PFSK-1 (cell line): ENCODE measurements around the gene IFNE.

Experiments
- FOXP2 ChIP-seq: optimal IDR thresholded peaks from 2 replicates; pipeline ENCODE3; 2011; ENCODE audit warnings: borderline replicate concordance, control low read depth, inconsistent platforms; ENCODE audit not compliant: insufficient read depth; ENCODE audit errors: extremely low read length, extremely low read depth
- POLR2AphosphoS5 ChIP-seq: IDR thresholded peaks from 2 replicates; pipeline ENCODE4 v1.6.1; 2012; ENCODE audit warnings: low read depth, mild to moderate bottlenecking, control low read depth, low read length, moderate library complexity
- SIN3A ChIP-seq: IDR thresholded peaks from 2 replicates; pipeline ENCODE4 v1.6.1; 2012; ENCODE audit warnings: mild to moderate bottlenecking, low read length, moderate library complexity, borderline replicate concordance; ENCODE audit not compliant: insufficient read depth
- TAF1 ChIP-seq: IDR thresholded peaks from 2 replicates; pipeline ENCODE4 v1.6.1; 2012; ENCODE audit warnings: low read length, control low read depth, borderline replicate concordance; ENCODE audit not compliant: insufficient read depth
- TF ChIP-seq, protein P1 (sequence below), 2 experiments: IDR thresholded peaks; 2 replicates each; pipeline versions ENCODE4 v1.6.1 to v1.8.0; 2011 to 2012; ENCODE audit warnings: low read depth in 2 of 2, low read length in 2 of 2, control low read depth in 1 of 2, inconsistent platforms in 1 of 2, mild to moderate bottlenecking in 1 of 2, moderate library complexity in 1 of 2; ENCODE audit not compliant: insufficient read depth in 1 of 2

DNA sequence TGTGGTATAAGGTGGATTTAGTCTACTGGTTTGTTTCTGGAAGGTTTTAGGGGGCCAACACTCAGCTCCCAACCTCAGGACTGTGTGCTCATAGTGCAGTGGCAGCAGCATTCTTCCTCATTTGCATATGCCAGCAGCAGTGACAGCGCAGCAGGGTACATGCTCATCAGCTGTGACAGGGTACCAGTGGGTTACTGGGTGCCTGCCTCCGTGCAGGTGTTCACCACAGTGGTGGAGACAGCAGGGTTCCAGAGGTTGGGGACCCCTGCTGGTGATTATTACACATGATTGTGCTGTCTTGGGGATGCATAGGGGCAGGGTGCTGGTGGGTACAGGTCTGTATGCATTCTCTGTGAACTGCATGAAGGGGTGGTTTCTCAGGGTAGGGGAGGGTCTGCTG lies 45.5 kb upstream of the IFNE start:
- TF ChIP-seq POLR2AphosphoS5 (no peak), FOXP2 (no peak), SIN3A (no peak), TAF1 (no peak)
- TF ChIP-seq, protein P1, sequence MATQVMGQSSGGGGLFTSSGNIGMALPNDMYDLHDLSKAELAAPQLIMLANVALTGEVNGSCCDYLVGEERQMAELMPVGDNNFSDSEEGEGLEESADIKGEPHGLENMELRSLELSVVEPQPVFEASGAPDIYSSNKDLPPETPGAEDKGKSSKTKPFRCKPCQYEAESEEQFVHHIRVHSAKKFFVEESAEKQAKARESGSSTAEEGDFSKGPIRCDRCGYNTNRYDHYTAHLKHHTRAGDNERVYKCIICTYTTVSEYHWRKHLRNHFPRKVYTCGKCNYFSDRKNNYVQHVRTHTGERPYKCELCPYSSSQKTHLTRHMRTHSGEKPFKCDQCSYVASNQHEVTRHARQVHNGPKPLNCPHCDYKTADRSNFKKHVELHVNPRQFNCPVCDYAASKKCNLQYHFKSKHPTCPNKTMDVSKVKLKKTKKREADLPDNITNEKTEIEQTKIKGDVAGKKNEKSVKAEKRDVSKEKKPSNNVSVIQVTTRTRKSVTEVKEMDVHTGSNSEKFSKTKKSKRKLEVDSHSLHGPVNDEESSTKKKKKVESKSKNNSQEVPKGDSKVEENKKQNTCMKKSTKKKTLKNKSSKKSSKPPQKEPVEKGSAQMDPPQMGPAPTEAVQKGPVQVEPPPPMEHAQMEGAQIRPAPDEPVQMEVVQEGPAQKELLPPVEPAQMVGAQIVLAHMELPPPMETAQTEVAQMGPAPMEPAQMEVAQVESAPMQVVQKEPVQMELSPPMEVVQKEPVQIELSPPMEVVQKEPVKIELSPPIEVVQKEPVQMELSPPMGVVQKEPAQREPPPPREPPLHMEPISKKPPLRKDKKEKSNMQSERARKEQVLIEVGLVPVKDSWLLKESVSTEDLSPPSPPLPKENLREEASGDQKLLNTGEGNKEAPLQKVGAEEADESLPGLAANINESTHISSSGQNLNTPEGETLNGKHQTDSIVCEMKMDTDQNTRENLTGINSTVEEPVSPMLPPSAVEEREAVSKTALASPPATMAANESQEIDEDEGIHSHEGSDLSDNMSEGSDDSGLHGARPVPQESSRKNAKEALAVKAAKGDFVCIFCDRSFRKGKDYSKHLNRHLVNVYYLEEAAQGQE (IDR thresholded peaks at IDR 0.05; ENCODE audit: insufficient read depth in 1 of 2, low read depth in 2 of 2, low read length in 2 of 2): no peak
